NCI-H2171 (cell line): ENCODE results near the gene AMBP.

Source experiments
- DNase-seq: peaks from one replicate; lab custom pipeline; 2025; lab: John Stamatoyannopoulos, UW

Gene AMBP

GRCh38 chr9:114078021-114078780, at the start of gene AMBP:
Gene AMBP (minus strand): TSS chr9:114078300. CDS start chr9:114078209, 91 bp downstream.
- no peak for DNase-seq

- no peak for DNase-seq
These were observed 48.4 kb upstream of the AMBP start for GRCh38 chr9:114126247-114127060.

- DNase-seq, result no peak
These were observed 47.4 kb upstream of the AMBP start for GRCh38 chr9:114125476-114126013.

- DNase-seq, result no peak
These were observed 46.8 kb upstream of the AMBP start for GRCh38 chr9:114124666-114125475.

- no peak for DNase-seq
These were observed 46.0 kb upstream of the AMBP start for GRCh38 chr9:114124138-114124537.

GRCh38 chr9:114123031-114123977, 45.2 kb upstream of the AMBP start:
- no peak for DNase-seq

GRCh38 chr9:114122136-114123027, 44.3 kb upstream of the AMBP start:
- no peak for DNase-seq

- peak; percentile 46 for DNase-seq
These were observed 43.4 kb upstream of the AMBP start for GRCh38 chr9:114121227-114122135.

- DNase-seq, result no peak
These were observed 42.3 kb upstream of the AMBP start for GRCh38 chr9:114120192-114121014.

GRCh38 chr9:114119242-114120191, 41.4 kb upstream of the AMBP start:
- DNase-seq, result no peak

GRCh38 chr9:114117996-114118830, 40.1 kb upstream of the AMBP start:
- no peak for DNase-seq

- no peak for DNase-seq
These were observed 39.5 kb upstream of the AMBP start for GRCh38 chr9:114117614-114117995.

- DNase-seq, result no peak
These were observed 38.1 kb upstream of the AMBP start for GRCh38 chr9:114116126-114116747.

- no peak for DNase-seq
These were observed 37.6 kb upstream of the AMBP start for GRCh38 chr9:114115654-114116125.

GRCh38 chr9:114114364-114114763, 36.3 kb upstream of the AMBP start:
- no peak for DNase-seq
